ENCODE data around the gene FCGR3B.
"Not testable (repeated sequence)": the region's sequence is repeated elsewhere in the genome, so short reads cannot be mapped to it uniquely, and the experiment has no call there.

The FCGR3B gene

DNA sequence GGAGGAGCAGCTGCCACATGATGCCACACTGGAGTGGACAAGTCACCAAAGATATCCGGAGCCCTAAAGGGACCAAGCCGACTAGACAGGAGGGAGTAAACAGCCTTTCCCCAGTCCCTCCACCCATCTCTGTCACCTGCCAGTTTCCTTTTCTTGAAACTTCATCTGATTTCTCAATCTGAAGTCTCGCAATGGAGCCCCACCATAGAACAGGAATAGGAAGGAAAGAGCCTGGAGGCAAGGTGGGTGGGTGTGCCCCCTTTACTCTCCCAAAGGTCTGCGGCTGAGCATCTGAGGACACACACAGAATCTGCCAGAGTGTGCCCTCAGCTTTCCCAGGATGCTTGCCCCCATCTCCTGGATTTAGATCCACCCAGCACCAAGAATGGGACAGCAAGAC, at the start of gene FCGR3B:
Gene FCGR3B (minus strand): TSS at position 101 of the 400 bp plus-strand sequence. CDS start 82 bp downstream, at position 19.
- DNase-seq (ENCODE audit: low read depth): no peak

DNA sequence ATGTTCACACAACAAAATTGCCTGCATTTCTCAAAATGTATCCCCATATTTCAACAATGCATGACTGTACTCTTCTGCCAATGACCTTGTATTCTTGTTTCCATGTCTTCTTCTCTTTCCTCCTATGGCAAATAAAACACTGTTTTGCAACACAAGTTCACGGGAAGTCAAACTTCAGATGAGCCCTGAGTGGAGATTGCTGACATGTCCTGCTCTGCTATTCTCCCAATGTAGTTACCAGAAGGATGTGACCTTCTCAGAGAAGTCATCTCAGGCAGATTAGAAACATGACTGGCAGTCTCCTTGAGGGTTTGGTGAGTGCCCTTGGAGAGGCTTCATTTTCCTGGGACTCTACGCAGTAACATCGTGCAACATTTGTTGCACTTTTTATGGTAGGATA, 47.5 kb upstream of the FCGR3B start:
- DNase-seq (ENCODE audit: low read depth): no peak

DNA sequence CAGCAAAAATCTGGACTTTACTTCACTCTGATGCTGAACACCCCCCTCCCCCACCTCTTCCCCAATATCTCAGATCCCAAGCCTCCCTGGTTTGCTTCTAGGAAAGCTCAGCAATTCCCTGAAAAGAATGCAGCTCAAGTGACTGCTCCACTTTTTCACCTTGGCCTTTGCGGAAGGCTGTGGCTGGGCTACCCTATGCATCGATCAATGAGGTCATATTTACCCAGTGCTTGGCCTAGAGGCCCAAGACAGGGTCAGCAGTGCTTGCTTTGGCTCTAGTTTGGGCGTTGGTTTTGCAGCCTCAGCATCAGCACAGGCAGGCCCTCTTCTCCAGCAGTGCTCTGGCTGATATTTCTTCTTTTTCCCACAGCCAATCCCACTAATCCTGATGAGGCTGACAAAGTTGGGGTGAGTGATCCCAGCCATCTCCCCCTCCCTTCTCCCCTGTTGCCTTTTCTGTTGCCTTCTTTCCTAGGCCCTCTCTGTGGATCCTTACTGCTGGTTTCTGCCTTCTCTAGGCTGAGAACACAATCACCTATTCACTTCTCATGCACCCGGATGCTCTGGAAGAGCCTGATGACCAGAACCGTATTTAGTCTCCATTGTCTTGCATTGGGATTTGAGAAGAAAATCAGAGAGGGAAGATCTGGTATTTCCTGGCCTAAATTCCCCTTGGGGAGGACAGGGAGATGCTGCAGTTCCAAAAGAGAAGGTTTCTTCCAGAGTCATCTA, 46.1 kb upstream of the FCGR3B start:
- DNase-seq (ENCODE audit: low read depth): no peak

DNA sequence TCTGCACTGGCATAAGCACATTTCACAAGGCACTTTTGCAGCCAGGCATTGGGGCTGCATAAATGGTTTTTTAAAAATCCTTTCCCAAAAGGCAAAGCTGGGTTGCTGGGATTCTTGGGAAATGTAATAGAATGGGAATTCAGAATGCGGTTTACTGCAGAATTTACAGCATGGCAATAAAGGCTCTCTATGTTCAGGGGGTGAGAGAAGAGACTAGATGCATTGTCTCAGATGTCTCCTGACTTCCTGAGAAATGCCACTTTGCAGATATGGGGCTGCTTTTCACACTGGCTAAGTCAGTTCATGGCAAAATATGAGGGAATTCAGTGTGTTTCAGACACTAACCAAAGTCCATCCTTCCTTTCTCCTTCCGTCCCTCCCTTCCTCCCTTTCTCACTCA, 45.5 kb upstream of the FCGR3B start:
- DNase-seq (ENCODE audit: low read depth): no peak

DNA sequence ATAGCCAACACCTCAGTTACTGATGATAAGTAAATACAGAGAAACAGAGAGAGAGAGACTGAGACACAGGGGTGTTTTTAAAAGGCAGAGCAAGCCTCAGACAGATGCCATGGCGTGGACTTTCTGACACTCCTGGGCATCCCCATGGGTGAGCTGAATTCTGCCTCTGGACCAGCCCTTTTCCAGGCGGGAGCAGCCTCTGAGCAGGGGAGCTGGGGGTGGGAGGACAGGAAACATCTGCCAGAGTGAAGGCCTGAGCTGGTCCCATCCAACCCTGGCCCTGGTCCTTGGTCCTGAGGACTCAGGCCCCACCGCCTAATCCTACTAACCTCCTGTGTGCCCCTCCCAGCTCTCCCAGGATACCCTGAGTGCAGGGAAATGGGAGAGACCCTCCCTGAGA, 43.9 kb upstream of the FCGR3B start:
- DNase-seq (ENCODE audit: low read depth): not testable (repeated sequence)

GRCh38 chr1:161674447-161674846, 43.5 kb upstream of the FCGR3B start:
- not testable (repeated sequence) for DNase-seq (ENCODE audit: low read depth)

GRCh38 chr1:161673437-161673836, 42.5 kb upstream of the FCGR3B start:
- DNase-seq (ENCODE audit: low read depth): not testable (repeated sequence)

- DNase-seq (ENCODE audit: low read depth): not testable (repeated sequence)
Observed at GRCh38 chr1:161671045-161672020, 40.4 kb upstream of the FCGR3B start.

GRCh38 chr1:161664689-161665088, 33.7 kb upstream of the FCGR3B start:
- DNase-seq (ENCODE audit: low read depth): not testable (repeated sequence)

DNA sequence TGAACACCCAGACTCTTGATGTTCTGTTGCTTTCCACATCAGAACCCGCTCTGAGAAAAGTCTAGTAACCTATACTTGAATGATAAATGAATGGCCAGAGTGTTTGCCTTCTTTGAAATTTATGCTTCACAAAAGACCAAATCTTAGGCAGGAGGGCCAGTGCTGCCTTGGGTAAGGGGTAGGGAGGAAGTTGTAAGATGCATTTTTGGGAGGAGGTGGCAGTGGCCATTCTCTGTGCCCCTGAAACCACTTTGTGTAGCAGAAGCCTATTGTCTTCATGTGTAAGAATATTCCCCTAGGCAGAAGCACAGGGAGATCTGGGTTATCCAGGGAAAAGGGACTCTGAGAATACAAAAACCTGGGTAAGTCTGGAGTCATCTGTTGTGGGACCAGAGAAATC, 32.6 kb upstream of the FCGR3B start:
- DNase-seq (ENCODE audit: low read depth): not testable (repeated sequence)

DNA sequence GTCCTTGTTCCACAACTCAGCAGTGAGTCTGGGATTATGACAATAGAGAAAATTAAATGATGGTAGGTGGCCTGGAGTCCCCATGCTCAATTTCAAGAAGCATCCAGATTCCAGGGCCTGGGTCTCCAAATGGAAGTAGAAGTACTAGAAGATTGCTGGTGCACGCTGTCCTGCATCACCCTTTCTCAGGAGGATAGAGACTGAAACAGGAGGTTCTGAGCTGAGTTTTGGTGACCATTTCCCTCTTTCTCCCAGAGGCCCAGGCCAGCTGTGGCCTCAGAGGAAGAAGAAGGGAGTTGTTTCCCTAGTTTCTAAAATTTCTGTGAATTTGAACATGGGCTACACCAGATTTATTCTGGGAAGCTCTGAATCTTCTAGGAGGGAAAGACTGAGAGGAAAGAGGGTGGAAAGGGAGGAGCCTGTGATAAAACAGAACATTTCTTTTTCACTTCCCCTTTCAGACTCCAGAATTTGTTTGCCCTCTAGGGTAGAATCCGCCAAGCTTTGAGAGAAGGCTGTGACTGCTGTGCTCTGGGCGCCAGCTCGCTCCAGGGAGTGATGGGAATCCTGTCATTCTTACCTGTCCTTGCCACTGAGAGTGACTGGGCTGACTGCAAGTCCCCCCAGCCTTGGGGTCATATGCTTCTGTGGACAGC, 31.8 kb upstream of the FCGR3B start, which contains the start of gene FCGR2B:
Gene FCGR2B (plus strand): TSS at position 460 of the 656 bp plus-strand sequence. CDS start 99 bp downstream, at position 559.
- not testable (repeated sequence) for DNase-seq (ENCODE audit: low read depth)

DNA sequence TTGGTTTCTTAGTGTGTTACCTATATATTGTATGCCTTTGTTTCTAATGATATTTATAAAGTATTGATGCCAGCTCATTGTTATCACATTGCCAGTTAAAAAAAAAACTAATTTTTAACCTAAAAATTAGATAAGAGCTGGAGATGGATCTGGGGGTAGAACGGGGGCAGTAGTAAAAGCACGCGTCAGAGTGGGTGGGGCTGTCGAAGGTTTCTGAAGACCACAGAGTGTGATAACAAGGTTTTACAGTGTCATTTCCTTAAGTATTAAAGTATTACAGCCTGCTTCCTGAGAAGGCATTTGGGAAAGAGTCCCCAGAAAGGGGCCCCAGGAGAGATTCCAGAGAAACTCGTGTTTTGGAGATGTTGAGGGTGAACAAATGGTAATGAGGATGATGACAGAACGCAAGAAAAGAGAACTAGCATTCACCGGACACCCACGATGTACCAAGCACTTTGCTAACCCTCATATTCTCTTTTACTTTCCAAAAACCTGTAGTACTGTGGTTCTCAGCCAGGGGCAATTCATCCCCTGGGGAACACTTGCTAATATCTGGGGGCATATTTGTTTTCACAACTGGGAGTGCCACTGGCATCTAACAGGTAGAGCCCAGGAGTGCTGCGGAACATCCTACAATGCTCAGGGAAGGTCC, 30.8 kb upstream of the FCGR3B start:
- not testable (repeated sequence) for DNase-seq (ENCODE audit: low read depth)

GRCh38 chr1:161658524-161658923, 27.5 kb upstream of the FCGR3B start:
- DNase-seq (ENCODE audit: low read depth): not testable (repeated sequence)

DNA sequence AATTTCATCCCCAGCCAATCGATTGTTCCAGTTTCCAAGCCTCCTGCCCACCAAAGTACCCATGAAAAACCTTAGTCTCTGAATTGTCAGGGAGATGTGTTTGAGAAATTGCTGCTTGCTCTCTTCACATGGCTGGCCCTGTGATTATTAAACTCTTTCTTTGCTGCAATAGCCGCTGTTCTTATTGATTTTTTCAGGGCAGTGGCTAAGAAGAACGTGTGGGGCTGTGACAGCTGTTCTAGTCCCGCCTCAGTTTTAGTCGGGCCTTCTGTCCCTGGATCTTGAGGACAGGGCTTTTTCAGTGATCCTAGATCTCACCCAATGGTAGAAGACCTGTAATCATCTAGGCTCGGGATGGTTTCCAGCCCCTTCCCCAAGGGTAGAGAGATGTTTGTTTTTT, 23.0 kb upstream of the FCGR3B start:
- DNase-seq (ENCODE audit: low read depth): not testable (repeated sequence)

DNA sequence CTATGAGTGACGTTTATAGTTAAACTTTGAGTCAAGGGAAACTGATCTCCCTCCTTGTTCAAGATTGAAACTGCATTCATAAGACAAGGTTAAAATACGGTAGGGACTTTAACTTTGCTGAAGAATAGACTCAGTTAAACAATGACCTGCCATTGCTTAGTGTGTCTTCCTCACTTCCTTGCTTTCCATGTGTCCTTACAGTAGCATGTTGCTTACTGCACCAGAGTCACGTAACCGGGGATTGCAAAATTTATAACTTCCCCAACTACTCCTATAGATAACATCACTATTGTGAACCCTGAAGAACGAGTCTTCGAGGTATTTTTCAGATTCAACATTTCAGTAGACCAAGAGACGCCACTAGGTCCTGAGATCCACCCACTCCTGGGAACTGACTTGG, 22.6 kb upstream of the FCGR3B start:
- not testable (repeated sequence) for DNase-seq (ENCODE audit: low read depth)

GRCh38 chr1:161647507-161648360, 16.8 kb upstream of the FCGR3B start:
- not testable (repeated sequence) for DNase-seq (ENCODE audit: low read depth)

- not testable (repeated sequence) for DNase-seq (ENCODE audit: low read depth)
Observed at GRCh38 chr1:161644855-161645254, 13.9 kb upstream of the FCGR3B start.

- not testable (repeated sequence) for DNase-seq (ENCODE audit: low read depth)
Observed at GRCh38 chr1:161643481-161644208, 12.7 kb upstream of the FCGR3B start.

- not testable (repeated sequence) for DNase-seq (ENCODE audit: low read depth)
Observed at GRCh38 chr1:161642697-161643096, 11.7 kb upstream of the FCGR3B start.

- not testable (repeated sequence) for DNase-seq (ENCODE audit: low read depth)
Observed at GRCh38 chr1:161639203-161639602, 8.2 kb upstream of the FCGR3B start.
